GM19099 (cell line): ENCODE measurements around the gene ERBIN.

ENCODE experiments used
- POLR2A ChIP-seq: IDR thresholded peaks from 3 replicates; pipeline ENCODE4 v1.6.1; 2011; ENCODE audit warnings: low read depth; ENCODE audit not compliant: insufficient read length; ENCODE audit errors: extremely low read depth

ERBIN gene

DNA sequence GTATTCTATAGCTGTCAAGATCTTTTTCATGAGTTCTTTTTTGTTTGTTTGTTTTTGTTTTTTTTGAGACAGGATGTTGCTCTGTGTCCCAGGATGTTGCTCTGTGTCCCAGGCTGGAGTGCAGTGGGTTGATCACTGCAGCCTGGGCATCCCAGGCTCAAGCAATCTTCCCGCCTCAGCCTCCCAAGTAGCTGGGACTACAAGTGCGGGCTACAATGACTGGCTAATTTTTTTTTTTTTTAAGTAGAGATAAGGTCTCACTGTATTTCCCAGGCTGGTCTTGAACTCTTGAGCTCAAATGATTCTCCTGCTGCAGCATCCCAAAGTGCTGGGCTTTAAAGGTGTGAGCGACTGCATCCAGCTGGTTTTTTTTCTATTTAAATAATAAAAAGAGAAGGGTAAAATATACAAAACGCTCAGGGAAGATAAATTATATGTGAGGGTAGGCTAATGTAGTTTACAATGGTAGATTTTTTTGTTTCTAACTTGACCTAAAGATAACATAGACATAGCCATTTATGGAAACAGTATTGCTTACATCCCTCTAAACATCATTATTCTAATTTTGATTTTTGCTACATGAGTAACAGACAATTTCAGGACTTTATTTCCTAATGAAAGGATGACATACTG lies 21.9 kb downstream of the ERBIN start:
- no peak for TF ChIP-seq POLR2A

DNA sequence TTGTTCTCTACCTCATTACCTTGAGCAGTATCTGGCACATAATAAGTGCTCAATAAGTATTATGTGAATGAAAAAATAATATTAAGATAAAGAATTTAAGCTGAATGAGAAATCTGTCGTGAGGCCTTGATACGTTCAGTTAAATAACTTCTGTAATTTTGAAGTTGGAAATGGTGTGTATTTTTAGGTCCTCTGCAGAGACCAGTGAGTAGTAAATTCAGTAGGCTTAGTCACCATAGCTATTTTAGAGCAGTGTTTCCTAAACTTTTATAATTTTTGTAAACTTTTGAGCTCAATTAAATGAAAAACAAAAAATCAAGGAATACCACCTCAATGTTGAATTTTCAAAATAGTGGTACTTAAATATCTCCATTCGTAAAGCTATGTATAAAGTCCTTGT lies 25.0 kb downstream of the ERBIN start:
- no peak for TF ChIP-seq POLR2A

GRCh38 chr5:65952259-65952658 lies 25.9 kb downstream of the ERBIN start:
- TF ChIP-seq POLR2A = no peak

DNA sequence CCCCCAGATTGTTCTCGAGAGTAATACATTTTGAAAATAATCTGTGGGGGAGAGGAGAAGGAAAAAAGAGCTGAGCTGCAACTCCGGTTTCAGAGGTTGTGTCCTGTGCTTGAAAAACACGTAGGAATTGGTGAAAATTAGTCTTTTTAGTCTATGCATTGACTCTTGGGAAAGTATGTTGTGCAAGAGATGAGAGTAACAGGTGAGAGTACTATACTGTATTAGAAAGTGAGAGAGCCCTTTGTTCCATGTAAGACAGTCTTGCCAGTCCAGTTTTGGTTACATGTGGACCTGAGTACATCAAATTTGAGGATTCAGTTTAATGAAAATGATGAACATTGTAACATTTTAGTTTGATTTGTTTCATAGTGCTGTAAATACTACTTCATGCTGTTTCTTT lies 27.8 kb downstream of the ERBIN start:
- no peak for TF ChIP-seq POLR2A

GRCh38 chr5:65955746-65956145 lies 29.4 kb downstream of the ERBIN start:
- no peak for TF ChIP-seq POLR2A

- TF ChIP-seq POLR2A = no peak
These were observed 35.3 kb downstream of the ERBIN start for GRCh38 chr5:65961633-65962032.

DNA sequence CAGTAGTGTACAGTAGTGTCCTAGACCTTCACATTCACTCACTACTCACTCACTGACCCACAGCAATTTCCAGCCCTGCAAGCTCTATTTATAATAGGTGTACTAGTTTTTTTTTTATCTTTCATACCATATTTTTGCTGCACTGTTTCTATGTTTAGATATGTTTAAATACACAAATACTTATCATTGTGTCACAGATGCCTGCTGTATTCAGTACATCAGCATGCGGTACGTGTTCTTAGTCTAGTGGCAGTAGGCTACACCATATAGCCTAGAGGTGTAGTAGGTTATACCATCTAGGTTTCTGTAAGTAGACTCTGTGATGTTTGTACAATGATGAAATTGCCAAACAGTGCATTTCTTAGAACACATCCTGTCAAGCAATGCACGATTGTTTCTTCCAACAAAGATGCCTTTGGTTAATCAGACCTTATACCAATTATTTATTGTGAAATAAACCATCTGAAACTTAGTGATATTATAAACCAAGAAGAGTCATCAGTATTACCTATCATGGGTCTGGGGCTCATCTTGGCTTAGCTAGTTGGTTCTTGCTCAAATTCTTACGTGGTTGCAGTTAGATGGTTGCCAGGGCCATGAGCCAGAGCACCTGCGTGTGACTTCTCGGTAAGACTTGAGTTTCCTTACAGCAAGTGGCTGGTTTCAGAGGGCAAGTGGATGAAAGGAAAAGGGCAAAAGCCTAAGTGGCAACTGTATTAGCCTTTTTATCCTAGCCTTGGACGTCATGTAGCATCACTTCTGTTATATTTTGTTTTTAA lies 41.1 kb downstream of the ERBIN start:
- TF ChIP-seq POLR2A = no peak

- no peak for TF ChIP-seq POLR2A
These were observed 43.4 kb downstream of the ERBIN start for GRCh38 chr5:65969539-65970393.

DNA sequence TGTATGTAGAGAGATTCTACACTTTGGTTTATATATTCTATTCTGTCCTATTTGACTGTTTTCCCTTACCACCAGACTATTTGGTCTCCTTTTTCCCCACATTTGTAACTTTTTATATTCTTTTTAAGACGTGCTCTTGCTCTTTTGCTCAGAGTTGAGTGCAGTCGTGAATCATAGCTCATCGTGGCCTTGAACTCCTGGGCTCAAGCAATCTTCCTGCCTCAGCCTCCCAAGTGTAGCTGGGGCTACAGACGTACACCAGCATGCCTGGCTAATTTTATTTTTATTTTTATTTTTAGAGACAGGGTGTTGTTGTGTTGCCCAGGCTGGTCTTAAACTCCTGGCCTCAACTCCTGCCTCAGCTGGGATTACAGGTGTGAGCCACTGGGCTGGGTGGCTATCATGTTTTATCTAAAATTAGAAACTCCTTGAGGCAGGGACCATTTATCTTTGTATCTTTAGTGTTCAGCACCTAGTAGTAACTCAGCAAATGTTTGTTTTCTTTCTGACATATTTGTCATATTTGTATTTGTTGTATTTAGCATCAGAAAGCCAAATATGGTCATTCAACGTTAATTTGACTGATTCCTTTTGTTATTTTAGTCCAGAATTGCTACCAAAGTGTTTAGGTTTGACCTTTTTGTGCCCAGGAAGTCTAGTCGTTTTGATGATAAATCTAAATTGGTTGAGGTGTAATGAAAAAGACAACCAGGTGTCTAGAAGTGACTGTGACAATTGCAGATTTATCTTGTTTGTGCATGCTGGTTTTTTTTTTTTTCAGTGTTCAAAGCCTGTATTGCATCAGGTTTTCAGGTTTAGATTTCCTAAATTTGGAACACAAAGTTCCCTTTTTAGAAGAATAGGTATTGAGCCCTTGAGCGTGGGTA lies 44.3 kb downstream of the ERBIN start:
- no peak for TF ChIP-seq POLR2A

DNA sequence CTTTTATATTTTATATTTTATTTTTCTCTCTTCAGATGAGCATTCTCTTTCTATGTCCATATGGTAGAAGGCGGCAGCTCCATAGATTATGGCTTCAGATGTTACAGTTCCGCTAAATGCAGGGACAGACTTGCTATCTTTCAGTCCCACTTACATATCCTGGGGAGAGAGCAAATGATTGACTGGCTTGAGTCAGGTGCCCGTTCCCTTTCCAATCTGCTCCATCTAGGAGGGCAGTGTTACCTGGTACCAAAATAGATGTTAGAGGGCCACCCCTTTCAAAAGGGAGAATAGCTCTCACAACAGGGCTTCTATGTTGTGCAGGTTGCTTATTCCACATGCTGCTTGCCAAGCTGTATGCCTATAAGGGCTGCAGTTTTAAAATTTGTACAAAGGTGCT lies 45.3 kb downstream of the ERBIN start:
- TF ChIP-seq POLR2A = no peak

- TF ChIP-seq POLR2A = no peak
These were observed 51.9 kb downstream of the ERBIN start for GRCh38 chr5:65978251-65978650.

DNA sequence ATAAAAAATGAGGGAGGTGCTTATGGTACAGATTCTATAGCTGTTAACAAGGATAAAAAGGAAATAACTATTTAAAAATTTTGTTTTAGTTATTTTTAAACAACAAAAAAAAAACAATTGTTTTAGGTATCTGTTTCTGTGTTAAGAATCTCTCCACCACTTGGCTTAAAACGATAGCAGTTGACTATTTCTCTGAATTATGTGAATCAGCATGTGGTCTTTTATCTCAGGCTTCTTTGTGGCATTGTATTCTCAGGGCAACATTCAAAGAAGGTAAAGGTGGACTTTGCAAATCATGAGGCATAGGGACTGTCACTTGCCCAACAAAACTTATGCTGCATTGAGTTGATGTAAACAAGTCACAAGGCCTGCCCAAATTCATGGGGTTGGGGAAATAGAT lies 55.2 kb downstream of the ERBIN start:
- no peak for TF ChIP-seq POLR2A

DNA sequence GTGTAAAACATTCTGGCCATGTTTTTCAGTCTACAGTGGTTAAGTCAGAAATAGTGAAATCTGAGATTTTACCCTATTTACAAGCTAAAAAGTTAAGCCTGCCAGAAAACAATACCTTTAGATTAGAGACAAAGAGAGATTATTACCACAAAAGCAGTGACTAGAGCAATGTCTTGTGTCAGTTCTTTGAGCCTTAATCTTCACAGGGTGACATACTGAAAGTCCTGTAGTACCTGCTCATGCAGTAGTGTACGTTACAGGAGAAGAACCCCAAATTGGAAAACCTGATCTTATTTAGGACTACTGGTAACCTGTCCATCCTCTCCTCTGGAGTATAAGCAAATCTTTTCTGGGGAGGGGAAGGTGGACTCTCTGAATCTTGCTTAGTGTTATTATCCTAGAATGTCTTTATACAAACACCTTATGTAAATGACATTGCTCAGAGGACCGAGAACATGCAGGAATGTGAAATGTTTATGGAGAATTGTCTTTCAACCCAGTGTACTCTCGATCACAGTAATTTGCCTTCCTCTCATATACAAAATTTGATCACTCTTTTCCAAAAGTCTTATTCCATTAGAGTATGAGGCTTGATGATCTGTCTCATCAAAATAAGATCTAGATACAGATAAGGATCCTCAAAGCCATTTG lies 55.7 kb downstream of the ERBIN start:
- no peak for TF ChIP-seq POLR2A

- no peak for TF ChIP-seq POLR2A
These were observed 56.3 kb downstream of the ERBIN start for GRCh38 chr5:65982635-65983034.

- no peak for TF ChIP-seq POLR2A
These were observed 57.9 kb downstream of the ERBIN start for GRCh38 chr5:65984098-65984885.
